GM12873 (cell line): Measurements from ENCODE around the gene WDR55.

Source experiments
- TF ChIP-seq, protein P1 (sequence below): IDR thresholded peaks from 2 replicates; pipeline ENCODE4 v1.5.1; 2012; ENCODE audit warnings: low read depth, mild to moderate bottlenecking, moderate library complexity, low read length, control low read depth; ENCODE audit not compliant: insufficient read depth; ENCODE audit errors: missing control alignments

WDR55 gene

GRCh38 chr5:140711794-140712193 lies 47.1 kb downstream of the WDR55 start:
- TF ChIP-seq, protein P1, sequence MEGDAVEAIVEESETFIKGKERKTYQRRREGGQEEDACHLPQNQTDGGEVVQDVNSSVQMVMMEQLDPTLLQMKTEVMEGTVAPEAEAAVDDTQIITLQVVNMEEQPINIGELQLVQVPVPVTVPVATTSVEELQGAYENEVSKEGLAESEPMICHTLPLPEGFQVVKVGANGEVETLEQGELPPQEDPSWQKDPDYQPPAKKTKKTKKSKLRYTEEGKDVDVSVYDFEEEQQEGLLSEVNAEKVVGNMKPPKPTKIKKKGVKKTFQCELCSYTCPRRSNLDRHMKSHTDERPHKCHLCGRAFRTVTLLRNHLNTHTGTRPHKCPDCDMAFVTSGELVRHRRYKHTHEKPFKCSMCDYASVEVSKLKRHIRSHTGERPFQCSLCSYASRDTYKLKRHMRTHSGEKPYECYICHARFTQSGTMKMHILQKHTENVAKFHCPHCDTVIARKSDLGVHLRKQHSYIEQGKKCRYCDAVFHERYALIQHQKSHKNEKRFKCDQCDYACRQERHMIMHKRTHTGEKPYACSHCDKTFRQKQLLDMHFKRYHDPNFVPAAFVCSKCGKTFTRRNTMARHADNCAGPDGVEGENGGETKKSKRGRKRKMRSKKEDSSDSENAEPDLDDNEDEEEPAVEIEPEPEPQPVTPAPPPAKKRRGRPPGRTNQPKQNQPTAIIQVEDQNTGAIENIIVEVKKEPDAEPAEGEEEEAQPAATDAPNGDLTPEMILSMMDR, result no peak

DNA sequence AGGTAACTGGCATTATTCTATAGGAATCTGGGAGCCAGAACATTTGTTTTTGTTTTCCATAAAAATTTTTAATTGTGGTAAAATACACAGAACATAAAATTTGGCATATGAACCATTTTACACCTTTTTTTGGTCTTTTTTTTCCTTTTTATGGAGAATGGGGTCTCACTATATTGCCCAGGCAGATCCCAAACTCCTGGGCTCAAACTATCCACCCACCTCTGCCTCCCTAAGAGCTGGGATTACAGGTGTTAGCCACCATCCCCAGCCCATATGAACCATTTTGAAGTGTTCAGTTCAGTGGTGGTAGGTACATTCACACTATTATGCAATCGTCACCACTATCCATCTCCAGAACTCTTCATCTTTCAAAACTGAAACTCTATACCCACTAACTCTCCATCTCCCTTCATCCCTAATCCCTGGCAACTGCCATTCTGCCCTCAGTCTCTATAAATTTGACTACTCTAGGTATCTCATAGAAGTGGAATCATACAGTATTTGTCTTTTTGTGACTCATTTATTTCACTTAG lies 48.9 kb downstream of the WDR55 start:
- TF ChIP-seq, protein P1, result no peak

- TF ChIP-seq, protein P1, result no peak
Measured at GRCh38 chr5:140718266-140718592, 53.5 kb downstream of the WDR55 start.
